Caco-2 (cell line): Measurements from ENCODE around the gene NBAS. TPM values are rescaled to one million over a fixed set of nuclear protein-coding genes. Genes with fewer than 3 reads are reported as not detected.
A peak's percentile ranks its signal among the peaks of the same experiment; 100 is the strongest.

Experiments
- Bru-seq: library from RNA; stranded (reverse); fragments of 400-500 nt; gene quantifications from one replicate; lab custom pipeline; 2021; lab: Mats Ljungman, UMichigan
- BruChase-seq, 2 experiments: library from RNA; stranded (reverse); fragments of 400-500 nt; gene quantifications; one replicate each; lab custom pipeline; 2021; lab: Mats Ljungman, UMichigan
- BruUV-seq: library from RNA; stranded (reverse); fragments of 400-500 nt; replicated peaks from 2 replicates; lab custom pipeline; 2021; lab: Mats Ljungman, UMichigan
- CTCF ChIA-PET: fragments of 300-600 bp; sonication (Branson Sonifier 250); formaldehyde crosslinking; loops from one replicate; lab custom pipeline; 2022; ENCODE audit warnings: antibody characterized with exemption; lab: Charles Lee
- POLR2A ChIA-PET: fragments of 300-600 bp; sonication (Branson Sonifier 250); formaldehyde crosslinking; loops from one replicate; lab custom pipeline; 2022; ENCODE audit warnings: antibody characterized with exemption; lab: Charles Lee
- DNase-seq, 2 experiments: peaks; one replicate each; pipeline versions ENCODE4 v3.0.0 to v3.0.0-alpha.2; 2020 to 2022
- H3K27me3 ChIP-seq: replicated peaks from 2 replicates; pipeline ENCODE4 v1.6.0; 2011; ENCODE audit warnings: low read length; ENCODE audit not compliant: control insufficient read depth, insufficient read depth
- H3K36me3 ChIP-seq: 2 replicates; pipeline ENCODE4 v1.5.1; 2011; ENCODE audit warnings: low read length; ENCODE audit not compliant: control insufficient read depth, insufficient read depth
- H3K4me1 ChIP-seq: fragments of 250-450 bp; sonication (Bioruptor Pico); 2 replicates; pipeline ENCODE4 v1.5.1; 2020; ENCODE audit warnings: mild to moderate bottlenecking
- H3K4me3 ChIP-seq: 2 replicates; pipeline ENCODE4 v1.5.1; 2011; ENCODE audit warnings: low read depth, mild to moderate bottlenecking, control low read depth, low read length
- H3K9me3 ChIP-seq: fragments of 250-450 bp; sonication (Bioruptor Pico); 2 replicates; pipeline ENCODE4 v1.5.1; 2020; ENCODE audit warnings: mild to moderate bottlenecking, moderate library complexity
- H3K27ac Mint-ChIP-seq: one replicate; pipeline ENCODE4 v1.8.0; 2022; ENCODE audit warnings: mixed read lengths; ENCODE audit not compliant: unreplicated experiment
- H3K27me3 Mint-ChIP-seq: one replicate; pipeline ENCODE4 v1.8.0; 2022; ENCODE audit warnings: mixed read lengths; ENCODE audit not compliant: insufficient read depth, unreplicated experiment
- H3K36me3 Mint-ChIP-seq: one replicate; pipeline ENCODE4 v1.8.0; 2022; ENCODE audit warnings: mild to moderate bottlenecking, mixed read lengths; ENCODE audit not compliant: insufficient read depth, unreplicated experiment
- H3K4me1 Mint-ChIP-seq: one replicate; pipeline ENCODE4 v1.8.0; 2022; ENCODE audit warnings: low read depth, mixed read lengths; ENCODE audit not compliant: unreplicated experiment
- H3K4me3 Mint-ChIP-seq: one replicate; pipeline ENCODE4 v1.8.0; 2022; ENCODE audit warnings: mild to moderate bottlenecking, moderate library complexity, mixed read lengths; ENCODE audit not compliant: unreplicated experiment
- H3K9me3 Mint-ChIP-seq: one replicate; pipeline ENCODE4 v1.8.0; 2022; ENCODE audit warnings: mixed read lengths; ENCODE audit not compliant: unreplicated experiment
- intact Hi-C: fragments of 100-400 bp; cut with micrococcal nuclease; formaldehyde crosslinking; loops from one replicate; pipeline ENCODE4 v1.10.0; 2022; ENCODE audit not compliant: unreplicated experiment
- long read RNA-seq: library from polyadenylated mRNA; stranded (forward); transcript quantifications from one replicate; pipeline ENCODE4 v2.0.0, GENCODE V29; 2022
- total RNA-seq: library from RNA; stranded (reverse); gene quantifications from 2 replicates; pipeline ENCODE4 v1.2.3, GENCODE V29; 2022
- TF ChIP-seq, protein P1 (sequence below), 2 experiments: fragments of 200-600 bp in 1 of 2; IDR thresholded peaks; 1 replicate in 1 of 2; 2 replicates in 1 of 2; pipeline versions ENCODE4 v1.5.1 to v1.8.0; 2011 to 2022; ENCODE audit warnings: antibody characterized with exemption in 1 of 2, control low read depth in 1 of 2, inconsistent platforms in 1 of 2, low read depth in 1 of 2, low read length in 1 of 2, mild to moderate bottlenecking in 1 of 2, moderate library complexity in 1 of 2; ENCODE audit not compliant: insufficient read depth in 1 of 2, severe bottlenecking in 1 of 2, unreplicated experiment in 1 of 2

The NBAS gene
- total RNA-seq: 28.8 and 31.1 TPM in 2 replicates
- percentile 73 among the genes with signal in this experiment for Bru-seq, nascent RNA
- BruChase-seq, experiment 1, labeled RNA remaining after a 2-hour chase: percentile 68 among the genes with signal in this experiment
- BruChase-seq, experiment 2, labeled RNA remaining after a 6-hour chase: percentile 66 among the genes with signal in this experiment
- long read RNA-seq, full-length matches to known transcripts: 7 of 16 reads
- long read RNA-seq, partial matches to known transcripts: 8 of 16 reads
- long read RNA-seq, other reads (novel, unspliced or antisense): 1 of 16 reads

DNA sequence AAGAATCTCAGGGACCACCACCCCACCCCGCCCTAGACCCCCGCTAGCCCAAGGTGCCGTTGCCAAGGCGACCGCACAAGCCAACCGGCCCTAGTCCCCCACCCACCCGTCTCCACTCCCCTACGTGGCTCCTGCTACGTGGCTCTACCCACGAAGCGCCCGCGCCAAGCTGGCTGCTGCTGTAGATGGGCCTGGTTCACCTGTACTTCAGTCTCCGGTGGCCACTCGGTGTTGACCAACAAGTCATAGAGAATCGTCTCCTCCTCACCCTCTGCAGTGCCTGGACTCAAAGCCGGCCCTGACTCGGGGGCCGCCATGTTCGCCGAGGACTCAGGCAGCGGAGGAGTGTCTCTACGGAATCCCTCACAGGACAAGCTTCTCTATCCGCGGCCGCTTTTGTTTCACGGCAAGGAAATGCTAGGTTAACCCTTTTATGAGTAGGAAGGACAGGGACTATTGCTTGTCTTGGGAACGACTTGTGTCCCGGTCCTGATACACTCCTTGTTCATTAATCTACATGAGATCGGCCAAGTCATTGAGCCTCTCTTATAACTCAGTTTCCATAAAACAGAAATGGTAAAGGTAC, at the start of gene NBAS:
Gene NBAS, minus strand, starts transcription at position 347 of the 586 bp plus-strand sequence. Its CDS starts 30 bp downstream, at position 317.
- intact Hi-C loops: loop anchor here (1.0 kb wide), 1 partner anchor 30 kb away; the partner anchor contains the start of gene DDX1
- CTCF ChIA-PET: interaction anchor here (0.6 to 2.9 kb wide), 3 partner anchors 15 to 182 kb away, joined by 4 to 20 read pairs (median 4); no protein-coding TSS in a partner anchor
- POLR2A ChIA-PET: no interaction called here
- Histone ChIP-seq H3K9me3 (no peaks in the 10 kb centered on the region), H3K36me3 (no peaks in the 10 kb centered on the region), H3K4me1 (peaks cover 10% of the 10 kb centered on the region), H3K4me3 (peak within 1 kb of the TSS; percentile 91), H3K27me3 (no peaks in the 10 kb centered on the region)
- no peaks in the 10 kb centered on the region for H3K36me3 Mint-ChIP-seq
- TF ChIP-seq, protein P1, sequence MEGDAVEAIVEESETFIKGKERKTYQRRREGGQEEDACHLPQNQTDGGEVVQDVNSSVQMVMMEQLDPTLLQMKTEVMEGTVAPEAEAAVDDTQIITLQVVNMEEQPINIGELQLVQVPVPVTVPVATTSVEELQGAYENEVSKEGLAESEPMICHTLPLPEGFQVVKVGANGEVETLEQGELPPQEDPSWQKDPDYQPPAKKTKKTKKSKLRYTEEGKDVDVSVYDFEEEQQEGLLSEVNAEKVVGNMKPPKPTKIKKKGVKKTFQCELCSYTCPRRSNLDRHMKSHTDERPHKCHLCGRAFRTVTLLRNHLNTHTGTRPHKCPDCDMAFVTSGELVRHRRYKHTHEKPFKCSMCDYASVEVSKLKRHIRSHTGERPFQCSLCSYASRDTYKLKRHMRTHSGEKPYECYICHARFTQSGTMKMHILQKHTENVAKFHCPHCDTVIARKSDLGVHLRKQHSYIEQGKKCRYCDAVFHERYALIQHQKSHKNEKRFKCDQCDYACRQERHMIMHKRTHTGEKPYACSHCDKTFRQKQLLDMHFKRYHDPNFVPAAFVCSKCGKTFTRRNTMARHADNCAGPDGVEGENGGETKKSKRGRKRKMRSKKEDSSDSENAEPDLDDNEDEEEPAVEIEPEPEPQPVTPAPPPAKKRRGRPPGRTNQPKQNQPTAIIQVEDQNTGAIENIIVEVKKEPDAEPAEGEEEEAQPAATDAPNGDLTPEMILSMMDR (IDR thresholded peaks at IDR 0.05; ENCODE audit: insufficient read depth in 1 of 2, low read depth in 1 of 2, low read length in 1 of 2, severe bottlenecking in 1 of 2, unreplicated experiment in 1 of 2): no peak
- peak within 1 kb of the TSS; percentile 79 for H3K4me3 Mint-ChIP-seq
- DNase-seq: peak; percentile 90 to 92
- peaks cover 12% of the 10 kb centered on the region for H3K4me1 Mint-ChIP-seq
- H3K9me3 Mint-ChIP-seq: no peaks in the 10 kb centered on the region
- BruUV-seq: no TSS peak
- H3K27ac Mint-ChIP-seq: peak within 1 kb of the TSS; percentile 69
- no peaks in the 10 kb centered on the region for H3K27me3 Mint-ChIP-seq

DNA sequence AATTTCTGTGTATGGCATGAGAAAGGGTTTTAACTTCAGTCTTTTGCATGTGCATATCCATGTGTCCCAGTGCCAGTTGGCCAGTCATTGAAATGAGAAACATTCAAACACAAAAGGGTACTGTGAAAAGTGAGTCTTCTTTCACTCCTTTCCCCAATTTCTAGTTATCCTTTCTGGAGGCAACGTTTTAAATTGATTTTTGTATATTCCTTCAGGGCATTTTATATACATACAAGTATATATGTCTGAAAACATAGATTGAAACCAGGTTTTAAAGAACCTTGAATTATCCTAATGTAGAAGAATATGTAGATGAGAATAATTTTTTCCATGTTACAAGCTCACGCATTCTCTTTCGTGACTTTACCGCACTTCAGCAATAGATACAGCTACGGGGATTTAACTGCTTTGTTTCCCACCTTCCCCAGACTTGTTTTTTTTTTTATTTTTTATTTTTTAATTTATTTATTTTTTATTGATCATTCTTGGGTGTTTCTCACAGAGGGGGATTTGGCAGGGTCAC, 49.4 kb upstream of the NBAS start:
- no peaks in the 10 kb centered on the region for H3K4me1 ChIP-seq
- no TSS peak for BruUV-seq
- Mint-ChIP-seq H3K4me3 (no peak overlapping the region), H3K36me3 (peaks cover 76% of the 10 kb centered on the region), H3K4me1 (peaks cover 6% of the 10 kb centered on the region), H3K27me3 (no peaks in the 10 kb centered on the region), H3K27ac (no peak overlapping the region), H3K9me3 (no peaks in the 10 kb centered on the region)
- H3K36me3 ChIP-seq: peaks cover 3% of the 10 kb centered on the region
- DNase-seq: no peak
- ChIA-PET POLR2A (no interaction called here), CTCF (no interaction called here)
- intact Hi-C loops: no loop called here
- no peaks in the 10 kb centered on the region for H3K27me3 ChIP-seq
- no peak overlapping the region for H3K4me3 ChIP-seq
- H3K9me3 ChIP-seq: no peaks in the 10 kb centered on the region
- TF ChIP-seq, protein P1 (IDR thresholded peaks at IDR 0.05; ENCODE audit: insufficient read depth in 1 of 2, low read depth in 1 of 2, low read length in 1 of 2, severe bottlenecking in 1 of 2, unreplicated experiment in 1 of 2): no peak

DNA sequence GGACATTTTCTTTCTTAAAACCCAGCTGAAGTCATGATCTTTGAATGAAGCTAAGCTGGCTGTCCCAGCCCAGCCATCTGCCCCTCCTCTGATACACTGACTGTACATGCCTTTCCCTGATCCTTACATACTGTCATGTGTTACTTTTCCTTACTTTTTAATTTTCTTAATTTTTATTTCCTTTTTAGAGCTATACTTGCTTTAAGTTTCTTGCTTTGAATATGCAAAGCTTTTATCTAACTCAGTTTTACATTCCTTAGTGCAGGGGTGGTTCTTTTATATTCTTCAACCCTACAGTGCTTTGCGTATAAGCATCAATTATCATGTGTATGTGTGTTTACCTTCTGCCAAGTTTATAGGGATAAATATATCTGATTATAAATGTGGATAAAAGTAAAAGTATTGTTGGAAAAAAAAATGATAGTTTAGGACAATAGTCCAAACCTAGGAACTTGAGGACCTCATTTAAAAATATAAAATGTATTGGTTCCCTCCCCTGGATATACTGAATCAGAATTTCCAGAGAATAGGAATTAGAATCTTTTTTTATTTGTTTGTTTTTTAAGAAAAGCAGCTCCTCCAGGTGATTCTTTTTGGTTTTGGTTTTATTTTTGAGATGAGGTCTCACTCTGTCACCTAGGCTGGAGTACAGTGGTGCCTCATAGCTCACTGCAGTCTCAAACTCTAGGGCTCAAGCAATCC, 48.4 kb upstream of the NBAS start:
- Histone ChIP-seq H3K27me3 (no peaks in the 10 kb centered on the region), H3K4me1 (no peaks in the 10 kb centered on the region), H3K36me3 (peaks cover 10% of the 10 kb centered on the region), H3K4me3 (no peak overlapping the region), H3K9me3 (no peaks in the 10 kb centered on the region)
- CTCF ChIA-PET: no interaction called here
- peaks cover 6% of the 10 kb centered on the region for H3K4me1 Mint-ChIP-seq
- no peaks in the 10 kb centered on the region for H3K27me3 Mint-ChIP-seq
- POLR2A ChIA-PET: no interaction called here
- no peaks in the 10 kb centered on the region for H3K9me3 Mint-ChIP-seq
- intact Hi-C loops: no loop called here
- H3K36me3 Mint-ChIP-seq: peaks cover 78% of the 10 kb centered on the region
- no peak overlapping the region for H3K4me3 Mint-ChIP-seq
- BruUV-seq: no TSS peak
- no peak overlapping the region for H3K27ac Mint-ChIP-seq
- TF ChIP-seq, protein P1 (IDR thresholded peaks at IDR 0.05; ENCODE audit: insufficient read depth in 1 of 2, low read depth in 1 of 2, low read length in 1 of 2, severe bottlenecking in 1 of 2, unreplicated experiment in 1 of 2): no peak
- DNase-seq: no peak
